C4-2B (cell line): ENCODE results near the gene PEPD.

Experiments
- H3K27ac ChIP-seq: fragments of 450-650 bp; 2 replicates; pipeline ENCODE4 v1.5.1; 2017
- CTCF ChIP-seq: fragments of 450-650 bp; conservative IDR thresholded peaks from 2 replicates; pipeline ENCODE4 v1.5.1; 2017; ENCODE audit warnings: mild to moderate bottlenecking
- ZFX ChIP-seq: fragments of 450-650 bp; IDR thresholded peaks from 2 replicates; pipeline ENCODE4 v1.6.1; 2017

Gene PEPD

GRCh38 chr19:33435706-33436359, 85.8 kb downstream of the PEPD start:
- TF ChIP-seq CTCF (no peak), ZFX (no peak)
- no peak overlapping the region for H3K27ac ChIP-seq

GRCh38 chr19:33434886-33435705, 86.5 kb downstream of the PEPD start:
- H3K27ac ChIP-seq = no peak overlapping the region
- TF ChIP-seq CTCF (no peak), ZFX (no peak)

- H3K27ac ChIP-seq = no peak overlapping the region
- no peak for TF ChIP-seq CTCF
- no peak for TF ChIP-seq ZFX
These were observed 87.3 kb downstream of the PEPD start for GRCh38 chr19:33434069-33434885.

- H3K27ac ChIP-seq = no peak overlapping the region
- TF ChIP-seq ZFX (no peak), CTCF (no peak)
These were observed 89.0 kb downstream of the PEPD start for GRCh38 chr19:33432446-33433170.

- TF ChIP-seq ZFX = no peak
- no peak overlapping the region for H3K27ac ChIP-seq
These were observed 89.6 kb downstream of the PEPD start for GRCh38 chr19:33432015-33432414.

- peak; percentile 95 for TF ChIP-seq CTCF
- no peak for TF ChIP-seq ZFX
These were observed 90.8 kb downstream of the PEPD start for GRCh38 chr19:33430674-33431277.

More at GRCh38 chr19:33430674-33431277, 90.8 kb downstream of the PEPD start:
- H3K27ac ChIP-seq = no peak overlapping the region
